ENCODE measurements around the gene AVL9.
"Not testable (repeated sequence)": the region's sequence is repeated elsewhere in the genome, so short reads cannot be mapped to it uniquely, and the experiment has no call there.

The AVL9 gene

DNA sequence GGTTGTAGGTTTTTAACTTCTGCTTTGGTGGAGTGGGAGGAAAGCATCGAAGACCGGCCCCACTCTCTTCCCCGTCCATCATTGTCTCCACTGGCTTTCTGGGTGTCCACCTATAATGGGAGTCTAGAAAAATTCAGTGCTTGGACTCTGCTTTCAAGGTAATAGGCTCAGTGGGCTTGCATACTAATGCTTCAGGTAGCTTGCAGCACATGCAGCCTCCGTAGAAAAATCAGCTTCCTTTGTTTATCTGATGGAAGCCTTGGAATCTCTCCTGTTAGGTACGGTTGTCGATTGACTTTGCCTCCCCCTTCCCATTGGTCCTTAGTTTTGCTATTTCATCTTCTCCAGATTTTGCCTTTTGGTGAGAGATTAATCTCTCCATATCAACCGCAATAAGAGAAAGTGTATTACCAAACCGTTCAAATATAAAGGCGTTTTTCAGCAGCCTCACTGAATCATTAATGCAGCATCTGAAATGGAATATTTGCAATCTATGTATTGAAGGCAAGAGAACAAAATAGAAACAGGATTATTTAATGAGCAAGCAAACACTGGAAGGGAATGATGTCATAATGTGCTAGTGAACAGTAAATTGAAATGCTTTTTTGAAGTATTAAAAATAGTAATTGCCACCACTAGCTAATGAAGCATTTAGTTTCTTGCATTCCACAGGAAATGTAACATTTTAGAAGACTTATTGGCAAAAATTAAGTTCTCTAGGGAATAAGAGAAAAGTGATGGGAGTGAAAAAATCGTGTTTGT is 944 bp downstream of the AVL9 start:
- no peak for DNase-seq

GRCh38 chr7:32499755-32500154 is 4.5 kb downstream of the AVL9 start:
- DNase-seq: not testable (repeated sequence)

DNA sequence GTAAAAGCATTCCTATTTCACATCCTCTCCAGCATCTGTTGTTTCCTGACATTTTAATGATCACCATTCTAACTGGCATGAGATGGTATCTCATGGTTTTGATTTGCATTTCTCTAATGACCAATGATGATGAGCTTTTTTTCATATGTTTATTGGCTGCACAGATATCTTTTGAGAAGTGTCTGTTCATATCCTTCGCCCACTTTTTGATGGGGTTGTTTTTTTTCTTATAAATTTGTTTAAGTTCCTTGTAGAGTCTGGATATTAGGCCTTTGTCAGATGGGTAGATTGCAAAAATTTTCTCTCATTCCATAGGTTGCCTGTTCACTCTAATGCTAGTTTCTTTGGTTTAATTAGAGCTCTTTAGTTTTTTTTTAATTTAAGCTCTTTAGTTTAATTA is 4.9 kb downstream of the AVL9 start:
- DNase-seq: not testable (repeated sequence)

GRCh38 chr7:32500922-32501341 is 5.6 kb downstream of the AVL9 start:
- no peak for DNase-seq

DNA sequence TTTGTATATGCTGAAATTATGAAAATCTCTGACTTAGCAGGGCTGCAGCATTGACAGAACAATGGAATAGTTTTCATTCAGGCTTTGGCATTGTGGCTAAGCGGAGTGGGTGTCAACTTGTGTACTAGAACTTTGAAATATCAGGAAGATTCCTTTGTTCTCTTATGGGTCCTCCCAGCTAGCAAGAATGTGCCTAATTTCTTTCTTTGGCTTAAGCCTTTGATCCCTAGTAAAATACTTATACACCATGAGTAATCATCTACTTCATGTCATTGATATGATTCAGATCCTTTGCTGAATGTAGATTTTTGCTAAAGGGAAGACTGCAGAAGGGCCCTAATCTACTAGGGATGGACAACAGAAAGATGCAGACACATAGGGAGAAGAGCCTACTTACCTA is 6.2 kb downstream of the AVL9 start:
- no peak for DNase-seq

DNA sequence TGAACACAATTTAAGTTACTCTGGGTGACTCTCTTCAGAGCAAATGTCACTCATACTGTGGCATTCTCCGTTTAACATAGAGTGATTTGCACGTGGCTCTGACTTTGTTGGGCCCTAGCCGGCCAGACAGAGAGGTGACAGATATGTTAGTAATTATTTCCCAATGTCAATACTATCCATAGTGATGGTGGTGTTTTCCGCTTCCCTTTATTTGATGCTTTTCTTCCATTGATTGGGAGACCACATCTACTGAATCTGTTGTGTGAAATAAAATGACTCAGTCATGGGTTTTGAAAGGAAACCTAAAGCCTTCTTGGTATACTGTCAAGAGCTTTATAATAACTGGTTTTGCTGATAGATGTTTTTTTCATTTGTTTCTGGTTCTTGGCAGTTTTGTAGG is 7.4 kb downstream of the AVL9 start:
- no peak for DNase-seq

- no peak for DNase-seq
Observed at GRCh38 chr7:32506266-32507054, 11.2 kb downstream of the AVL9 start.

GRCh38 chr7:32507414-32507813 is 12.1 kb downstream of the AVL9 start:
- DNase-seq: no peak

DNA sequence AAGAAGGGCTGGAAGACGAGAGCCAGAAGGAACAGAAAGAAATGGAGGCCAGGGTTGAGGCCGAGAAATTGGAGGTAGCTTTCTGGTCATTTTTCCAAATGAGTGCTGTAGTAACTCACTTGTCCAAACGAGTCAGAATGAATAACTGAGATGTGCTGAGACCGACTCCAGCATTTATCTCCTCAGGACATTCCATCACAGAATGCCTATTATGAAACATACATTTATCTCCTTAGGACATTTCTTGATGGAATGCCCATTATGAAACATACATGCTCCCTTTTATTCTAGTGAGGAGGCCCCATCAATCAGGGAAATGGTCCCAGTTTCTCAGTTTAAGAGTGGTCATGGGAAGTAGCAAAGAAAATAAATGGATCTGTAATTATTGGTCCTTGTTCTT is 16.5 kb downstream of the AVL9 start:
- DNase-seq: no peak

DNA sequence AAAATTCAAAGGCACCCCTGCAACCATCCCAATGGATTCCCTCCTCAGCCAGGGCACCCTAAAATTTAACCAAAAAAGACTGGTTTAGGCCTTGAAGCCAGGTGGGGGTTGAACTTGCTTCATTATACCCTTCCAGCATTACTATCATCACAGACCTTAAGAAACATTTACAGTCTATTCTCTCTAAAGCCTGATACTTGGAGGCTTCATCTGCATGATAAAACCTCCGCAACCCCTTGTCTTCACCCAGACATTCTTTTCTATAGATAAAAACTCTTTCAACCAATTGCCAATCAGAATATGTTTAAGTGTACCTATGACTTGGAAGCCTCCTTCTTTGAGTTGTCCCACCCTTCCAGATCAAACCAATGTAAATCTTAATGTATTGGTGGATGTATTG is 17.9 kb downstream of the AVL9 start:
- DNase-seq: no peak

DNA sequence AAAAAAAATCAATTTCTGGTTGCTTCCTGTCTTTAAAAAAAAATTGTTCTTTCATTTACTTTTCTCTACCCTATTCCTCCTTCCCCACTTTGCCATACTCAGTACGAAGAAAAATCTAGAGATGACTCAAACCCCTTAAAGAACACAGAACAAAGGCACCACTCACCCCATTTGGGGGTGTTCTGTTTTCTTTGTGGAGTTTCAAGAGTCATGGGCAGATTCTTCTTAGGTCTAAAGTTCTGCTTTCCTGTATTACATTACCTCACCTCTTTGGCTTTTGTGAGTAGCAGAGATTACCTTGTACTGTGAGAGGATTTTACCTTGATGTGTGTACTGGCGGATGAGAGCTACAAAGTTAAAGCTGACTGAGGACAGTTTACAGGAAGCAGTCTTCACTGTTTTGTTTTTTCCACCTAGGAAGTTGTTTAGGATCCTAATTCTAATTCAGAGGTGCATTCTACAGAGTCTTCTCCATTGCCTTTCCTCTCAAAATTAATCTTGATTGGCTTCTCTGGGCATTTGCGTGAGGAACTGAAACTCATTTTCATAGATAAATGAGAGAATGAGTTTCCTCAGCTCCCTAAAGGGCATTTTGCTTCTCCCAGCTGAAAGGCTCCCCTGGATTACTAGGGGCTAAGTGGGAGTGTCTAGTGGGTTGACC is 20.7 kb downstream of the AVL9 start:
- DNase-seq: peak in 2 of 6 experiments; percentile 9 to 11

DNA sequence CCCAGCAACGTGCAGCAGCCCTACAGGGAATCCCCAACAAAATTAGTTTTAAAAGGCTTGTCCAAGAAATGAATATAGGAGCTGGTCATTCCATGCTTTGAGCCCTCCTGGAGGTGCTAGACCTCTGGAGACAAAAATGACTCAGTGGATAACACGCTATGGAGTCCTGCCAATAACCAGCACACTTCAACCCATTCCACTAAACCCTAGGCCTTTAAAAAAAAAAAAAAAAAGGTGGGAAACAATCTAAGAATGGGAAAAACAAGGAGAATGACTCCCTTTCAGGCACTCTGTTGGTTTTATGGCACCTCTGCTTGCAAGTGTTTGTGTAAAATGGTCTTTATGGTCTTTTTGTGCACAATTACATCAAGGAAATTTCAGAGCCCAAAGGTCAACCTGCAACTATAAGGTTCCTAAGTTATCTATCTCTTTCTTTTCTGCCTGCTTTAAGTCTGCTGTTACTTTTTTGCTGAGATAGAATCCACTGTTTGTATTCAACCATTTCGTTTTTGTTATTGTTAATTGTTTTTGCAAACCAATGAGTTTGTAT is 21.3 kb downstream of the AVL9 start:
- DNase-seq: no peak

DNA sequence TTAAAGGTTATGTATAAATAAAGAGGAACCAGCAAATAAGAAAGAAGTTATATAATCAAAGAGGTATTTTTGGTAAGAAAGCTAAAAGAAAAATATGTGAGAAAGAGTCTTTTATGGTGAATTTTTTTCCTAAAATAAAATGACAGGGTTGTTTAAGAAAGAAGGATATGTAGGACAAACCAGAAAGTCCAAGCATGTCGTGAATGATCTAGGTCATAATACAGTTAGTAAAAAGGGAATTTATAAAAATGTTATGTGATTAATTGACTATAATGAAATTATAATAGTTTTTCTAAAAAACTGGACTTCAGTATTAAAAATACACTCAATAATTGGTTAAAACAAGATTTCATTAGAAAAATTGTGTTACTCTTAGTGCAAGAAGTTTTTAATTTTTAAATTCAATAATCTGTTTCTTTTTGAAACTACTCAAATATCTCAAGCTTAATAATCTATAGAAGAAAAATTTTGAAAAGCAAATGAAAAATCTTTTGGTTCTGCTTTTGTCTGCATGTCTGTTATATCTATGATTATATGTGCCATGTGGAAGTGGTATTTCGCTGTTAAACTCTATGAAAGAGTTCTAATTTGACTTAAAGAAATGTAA is 23.3 kb downstream of the AVL9 start:
- no peak for DNase-seq

DNA sequence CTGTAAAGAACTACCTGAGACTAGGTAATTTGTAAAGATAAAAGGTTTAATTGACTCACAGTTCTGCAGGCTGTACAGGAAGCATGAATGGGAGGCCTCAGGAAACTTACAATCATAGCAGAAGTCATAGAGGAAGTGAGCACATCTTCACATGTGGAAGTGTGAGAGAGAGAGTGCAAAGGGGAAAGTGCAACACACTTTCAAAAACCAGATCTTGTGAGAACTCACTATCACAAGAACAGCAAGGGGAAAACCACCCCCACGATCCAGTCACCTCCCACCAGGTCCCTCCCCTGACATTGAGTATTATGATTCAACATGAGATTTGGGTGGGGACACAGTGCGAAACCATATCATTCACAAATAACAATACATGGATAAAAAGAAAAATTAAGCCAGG is 24.5 kb downstream of the AVL9 start:
- no peak for DNase-seq

GRCh38 chr7:32522746-32523530 is 27.6 kb downstream of the AVL9 start:
- DNase-seq: no peak

DNA sequence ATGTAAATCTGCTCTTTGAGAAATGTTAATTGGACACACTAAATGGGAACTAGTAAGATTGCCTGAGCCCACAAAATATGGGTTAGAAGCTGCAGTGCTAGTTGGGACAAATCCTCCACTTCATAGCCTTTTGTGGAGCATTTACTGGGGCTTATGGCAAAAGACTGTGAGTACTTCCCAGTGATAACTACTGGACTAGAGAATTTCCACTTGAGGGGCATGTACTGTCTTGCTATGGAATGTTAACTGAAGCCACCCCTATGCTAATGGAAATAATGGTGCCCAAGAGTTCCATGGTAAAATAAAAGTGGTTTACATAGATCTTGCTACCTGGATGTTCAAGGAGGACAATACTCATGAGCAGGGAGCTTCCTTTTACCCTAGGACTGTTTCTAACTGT is 29.3 kb downstream of the AVL9 start:
- DNase-seq: no peak

GRCh38 chr7:32525839-32526238 is 30.6 kb downstream of the AVL9 start:
- no peak for DNase-seq

DNA sequence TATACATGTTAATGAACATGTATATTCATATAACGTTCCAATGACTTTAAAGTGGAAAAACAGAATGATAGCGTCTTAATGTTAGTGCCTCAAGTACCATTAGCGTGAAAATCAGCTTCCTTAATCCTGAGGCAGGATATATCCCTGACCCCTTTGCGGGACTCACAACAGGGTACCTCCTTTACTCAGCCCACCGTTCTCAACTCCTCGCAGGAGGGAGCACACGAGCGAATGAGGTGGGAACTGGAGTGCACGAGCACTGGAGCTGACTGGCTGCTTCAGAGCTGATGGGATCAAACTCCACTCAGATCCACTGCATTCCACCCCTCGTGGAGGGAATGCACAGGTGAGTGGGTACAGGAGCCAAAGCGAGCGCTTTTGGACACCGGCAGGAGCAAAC is 36.1 kb downstream of the AVL9 start:
- no peak for DNase-seq

GRCh38 chr7:32532086-32532485 is 36.8 kb downstream of the AVL9 start:
- DNase-seq: no peak

DNA sequence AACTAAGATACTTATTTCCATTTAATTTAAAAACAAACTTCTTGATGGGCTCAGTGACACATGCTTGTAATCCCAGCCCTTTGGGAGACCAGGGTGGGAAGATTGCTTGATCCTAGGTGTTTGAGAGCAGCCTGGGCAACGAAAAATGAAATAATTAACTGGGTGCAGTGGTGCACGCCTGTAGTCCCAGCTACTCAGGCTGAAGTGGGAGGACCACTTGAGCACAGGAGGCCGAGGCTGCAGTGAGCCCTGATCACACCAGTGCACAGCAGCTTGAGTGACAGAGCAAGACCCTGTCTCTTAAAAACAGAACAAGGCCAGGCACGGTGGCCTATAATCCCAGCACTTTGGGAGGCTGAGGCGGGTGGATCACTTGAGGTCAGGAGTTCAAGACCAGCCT is 37.4 kb downstream of the AVL9 start:
- DNase-seq: no peak

- DNase-seq: no peak
Observed at GRCh38 chr7:32533276-32534029, 38.2 kb downstream of the AVL9 start.
